ENCODE data around the gene LMO7.

The LMO7 gene

GRCh38 chr13:75636436-75637180 lies 478 bp downstream of the LMO7 start:
- Mint-ChIP-seq H3K9me3 (no peaks in the 10 kb centered on the region), H3K27ac (peak overlapping the region; percentile 47), H3K4me1 (peaks cover 2 to 12% of the 10 kb centered on the region in 2 donors), H3K36me3 (peaks cover 0 to 6% of the 10 kb centered on the region in 2 donors), H3K4me3 (peak overlapping the region; percentile 81 to 85), H3K27me3 (peaks cover 7 to 10% of the 10 kb centered on the region in 2 donors)
- peak; percentile 70 for ATAC-seq (replicated peaks)
- DNase-seq: peak; percentile 32

DNA sequence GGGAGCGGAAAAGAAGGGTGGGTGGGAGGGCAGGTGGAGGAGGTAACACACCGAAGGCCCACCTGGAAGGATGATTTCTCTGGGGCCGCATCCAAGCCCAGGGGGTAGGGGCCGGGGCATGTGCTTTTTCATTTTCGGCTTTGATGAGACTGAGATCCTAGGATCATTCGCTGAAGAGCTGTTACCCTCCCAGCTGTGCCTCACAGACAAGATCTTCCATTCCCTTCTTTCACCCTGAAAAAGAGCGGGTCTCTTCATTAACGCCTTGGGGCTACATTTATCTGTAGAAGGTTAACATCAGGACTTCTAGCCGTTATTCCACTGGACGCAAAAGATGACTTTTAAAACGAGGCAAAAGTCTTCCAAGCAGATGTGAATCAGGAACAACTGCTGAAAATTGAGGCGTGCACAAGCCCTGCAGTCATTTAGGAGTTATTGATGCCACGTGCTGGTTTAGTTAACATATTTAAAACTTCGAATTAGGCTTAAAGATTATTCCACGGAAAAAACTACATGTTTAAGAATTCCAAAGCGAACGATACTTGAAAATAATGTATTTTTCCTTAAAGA lies 1.1 kb downstream of the LMO7 start:
- Mint-ChIP-seq H3K36me3 (peaks cover 0 to 6% of the 10 kb centered on the region in 2 donors), H3K27ac (no peak overlapping the region), H3K4me1 (peaks cover 2 to 14% of the 10 kb centered on the region in 2 donors), H3K27me3 (peaks cover 7 to 10% of the 10 kb centered on the region in 2 donors), H3K9me3 (no peaks in the 10 kb centered on the region), H3K4me3 (peak overlapping the region; percentile 81 to 85)
- no peak for DNase-seq
- no peak for ATAC-seq (replicated peaks)

- peaks cover 0 to 3% of the 10 kb centered on the region in 2 donors for H3K36me3 Mint-ChIP-seq
- H3K27ac Mint-ChIP-seq: no peak overlapping the region
- no peak overlapping the region for H3K4me3 Mint-ChIP-seq
- ATAC-seq (replicated peaks) (no peak), DNase-seq (no peak)
- H3K27me3 Mint-ChIP-seq: peaks cover 7 to 10% of the 10 kb centered on the region in 2 donors
- H3K9me3 Mint-ChIP-seq: no peaks in the 10 kb centered on the region
- peaks cover 2 to 14% of the 10 kb centered on the region in 2 donors for H3K4me1 Mint-ChIP-seq
Measured at GRCh38 chr13:75639454-75639853, 3.3 kb downstream of the LMO7 start.

DNA sequence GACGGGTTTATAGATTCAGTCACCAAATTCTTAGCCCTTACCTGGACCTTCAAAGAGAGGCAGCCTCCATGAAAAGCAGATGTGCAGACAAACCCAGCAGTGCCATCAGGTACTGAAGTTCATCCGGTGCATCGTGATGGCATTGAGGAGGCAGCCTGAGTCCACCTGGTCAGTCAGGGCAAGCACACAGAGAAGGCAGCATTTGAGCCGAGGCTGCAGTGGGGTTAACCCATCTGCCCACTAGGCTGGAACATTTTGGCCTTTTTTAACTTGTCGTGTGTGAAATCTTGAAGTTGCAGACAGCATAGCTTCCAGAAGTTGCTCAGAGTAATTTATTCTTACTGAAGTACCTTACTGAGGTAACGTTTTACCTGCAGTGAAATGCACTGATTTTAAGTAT lies 4.9 kb downstream of the LMO7 start:
- no peak for DNase-seq
- Mint-ChIP-seq H3K36me3 (peaks cover 0 to 3% of the 10 kb centered on the region in 2 donors), H3K4me1 (peaks cover 6 to 18% of the 10 kb centered on the region in 2 donors), H3K4me3 (no peak overlapping the region), H3K27ac (no peak overlapping the region), H3K9me3 (no peaks in the 10 kb centered on the region), H3K27me3 (peaks cover 7 to 10% of the 10 kb centered on the region in 2 donors)
- no peak for ATAC-seq (replicated peaks)

DNA sequence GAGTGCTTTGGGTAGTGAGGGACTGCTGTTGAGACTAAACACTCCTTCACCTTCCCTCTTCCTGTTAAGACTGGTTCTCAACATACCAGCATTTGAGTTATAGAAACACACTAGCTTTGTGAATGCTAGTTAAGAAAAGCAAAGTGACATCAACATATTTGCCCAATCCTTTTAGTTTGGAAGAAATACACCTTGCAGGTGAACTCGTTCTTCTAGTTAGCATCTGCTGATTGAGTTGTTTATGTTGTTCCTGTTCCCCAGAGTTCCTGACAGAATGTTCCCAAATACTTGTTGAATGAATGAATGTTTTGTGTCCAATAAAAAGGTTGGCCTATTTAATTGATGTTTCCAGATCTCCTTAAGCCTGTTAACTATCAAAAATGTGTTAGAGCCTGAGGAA lies 7.1 kb downstream of the LMO7 start:
- Mint-ChIP-seq H3K27me3 (peaks cover 0 to under 1% of the 10 kb centered on the region in 2 donors), H3K27ac (no peak overlapping the region), H3K4me1 (peaks cover 15 to 30% of the 10 kb centered on the region in 2 donors), H3K9me3 (no peaks in the 10 kb centered on the region), H3K4me3 (no peak overlapping the region), H3K36me3 (peaks cover 0 to 3% of the 10 kb centered on the region in 2 donors)
- DNase-seq (no peak), ATAC-seq (replicated peaks) (no peak)

- no peak overlapping the region for H3K27ac Mint-ChIP-seq
- H3K4me3 Mint-ChIP-seq: no peak overlapping the region
- H3K9me3 Mint-ChIP-seq: no peaks in the 10 kb centered on the region
- H3K27me3 Mint-ChIP-seq: no peaks in the 10 kb centered on the region
- H3K36me3 Mint-ChIP-seq: peaks cover 0 to 3% of the 10 kb centered on the region in 2 donors
- H3K4me1 Mint-ChIP-seq: peaks cover 20 to 35% of the 10 kb centered on the region in 2 donors
- no peak for ATAC-seq (replicated peaks)
- no peak for DNase-seq
Measured at GRCh38 chr13:75643693-75644092, 7.6 kb downstream of the LMO7 start.

DNA sequence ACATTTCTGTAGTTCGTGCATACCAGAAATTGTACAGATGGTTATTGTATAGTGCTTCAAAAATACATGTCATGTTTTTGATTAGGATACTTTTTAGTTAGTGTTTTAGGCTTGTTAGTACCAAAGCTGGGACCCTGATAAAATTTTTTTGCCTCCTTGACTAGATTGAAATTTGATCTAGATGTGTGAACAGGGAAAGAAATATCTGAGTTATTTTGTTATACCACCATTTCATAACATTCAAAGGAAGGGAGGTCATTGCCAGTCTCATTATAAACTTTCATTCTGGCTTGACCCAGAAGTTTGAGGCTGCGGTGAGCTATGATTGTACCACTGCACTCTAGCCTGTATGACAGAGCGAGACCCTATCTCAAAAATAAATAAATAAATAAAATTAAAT lies 9.0 kb downstream of the LMO7 start:
- H3K4me1 Mint-ChIP-seq: peaks cover 27 to 42% of the 10 kb centered on the region in 2 donors
- no peak overlapping the region for H3K4me3 Mint-ChIP-seq
- ATAC-seq (replicated peaks) (no peak), DNase-seq (no peak)
- no peaks in the 10 kb centered on the region for H3K27me3 Mint-ChIP-seq
- peaks cover 0 to 8% of the 10 kb centered on the region in 2 donors for H3K36me3 Mint-ChIP-seq
- H3K9me3 Mint-ChIP-seq: no peaks in the 10 kb centered on the region
- no peak overlapping the region for H3K27ac Mint-ChIP-seq

GRCh38 chr13:75647126-75647784 lies 11.1 kb downstream of the LMO7 start:
- DNase-seq: no peak
- peak overlapping the region; percentile 44 to 61 for H3K4me3 Mint-ChIP-seq
- H3K27me3 Mint-ChIP-seq: no peaks in the 10 kb centered on the region
- peak overlapping the region; percentile 93 for H3K27ac Mint-ChIP-seq
- H3K4me1 Mint-ChIP-seq: peaks cover 29 to 36% of the 10 kb centered on the region in 2 donors
- no peaks in the 10 kb centered on the region for H3K9me3 Mint-ChIP-seq
- ATAC-seq (replicated peaks): peak; percentile 93 to 95
- peaks cover 1 to 9% of the 10 kb centered on the region in 2 donors for H3K36me3 Mint-ChIP-seq

- Mint-ChIP-seq H3K27ac (no peak overlapping the region), H3K4me3 (no peak overlapping the region), H3K36me3 (peaks cover 1 to 9% of the 10 kb centered on the region in 2 donors), H3K4me1 (peaks cover 30 to 36% of the 10 kb centered on the region in 2 donors), H3K27me3 (no peaks in the 10 kb centered on the region), H3K9me3 (no peaks in the 10 kb centered on the region)
- ATAC-seq (replicated peaks) (no peak), DNase-seq (no peak)
Measured at GRCh38 chr13:75648446-75648845, 12.3 kb downstream of the LMO7 start.

DNA sequence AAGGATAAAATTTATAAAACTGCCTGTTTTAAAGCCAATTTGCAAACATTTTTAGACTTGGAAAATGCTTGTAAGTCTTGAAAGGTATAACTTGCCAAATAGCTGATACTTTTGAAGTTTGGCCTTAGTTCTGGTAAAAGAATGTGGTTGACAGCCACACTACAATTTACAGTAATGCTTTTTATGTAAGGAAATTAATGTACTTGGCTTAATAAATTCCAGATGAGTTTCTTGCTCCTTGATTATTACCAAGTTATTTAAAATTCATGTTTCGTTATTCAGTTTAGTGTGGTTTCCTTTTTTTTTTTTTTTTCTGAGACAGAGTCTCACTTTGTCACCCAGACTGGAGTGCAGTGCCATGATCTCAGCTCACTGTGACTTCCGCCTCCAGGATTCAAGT lies 14.9 kb downstream of the LMO7 start:
- H3K4me3 Mint-ChIP-seq: no peak overlapping the region

DNA sequence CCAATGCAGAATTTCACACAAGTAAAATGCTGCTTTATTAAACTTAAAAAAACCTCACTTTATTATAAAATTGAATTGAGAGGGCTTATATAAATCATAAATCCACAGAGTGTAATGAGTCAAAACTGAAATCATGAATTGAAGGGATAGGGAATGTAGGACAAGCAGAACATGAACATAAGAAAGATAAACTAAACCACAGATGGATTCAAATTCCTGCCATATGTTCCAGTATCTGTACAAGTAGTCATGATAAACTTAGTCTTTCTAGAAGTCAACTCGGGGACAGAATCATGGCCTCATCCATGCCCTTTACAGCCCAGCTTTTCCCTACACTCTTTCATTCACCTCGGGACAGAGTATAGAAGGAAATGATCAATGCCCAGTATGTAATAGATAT lies 16.6 kb downstream of the LMO7 start:
- no peaks in the 10 kb centered on the region for H3K27me3 Mint-ChIP-seq
- DNase-seq (no peak), ATAC-seq (replicated peaks) (no peak)
- no peak overlapping the region for H3K4me3 Mint-ChIP-seq
- no peak overlapping the region for H3K27ac Mint-ChIP-seq
- H3K36me3 Mint-ChIP-seq: peaks cover 4 to 20% of the 10 kb centered on the region in 2 donors
- no peaks in the 10 kb centered on the region for H3K9me3 Mint-ChIP-seq
- peaks cover 15 to 17% of the 10 kb centered on the region in 2 donors for H3K4me1 Mint-ChIP-seq

More for the DNA sequence above, 14.9 kb downstream of the LMO7 start:
- Mint-ChIP-seq H3K4me1 (peaks cover 27 to 32% of the 10 kb centered on the region in 2 donors), H3K36me3 (peaks cover 3 to 20% of the 10 kb centered on the region in 2 donors), H3K9me3 (no peaks in the 10 kb centered on the region), H3K27me3 (no peaks in the 10 kb centered on the region), H3K27ac (no peak overlapping the region)
- DNase-seq (no peak), ATAC-seq (replicated peaks) (no peak)

GRCh38 chr13:75656425-75656989 lies 20.4 kb downstream of the LMO7 start:
- H3K27ac Mint-ChIP-seq: no peak overlapping the region
- H3K36me3 Mint-ChIP-seq: peaks cover 12 to 29% of the 10 kb centered on the region in 2 donors
- ATAC-seq (replicated peaks) (no peak), DNase-seq (no peak)
- no peaks in the 10 kb centered on the region for H3K27me3 Mint-ChIP-seq
- H3K4me3 Mint-ChIP-seq: no peak overlapping the region
- H3K9me3 Mint-ChIP-seq: peaks cover 3 to 6% of the 10 kb centered on the region in 2 donors
- peaks cover 0 to 10% of the 10 kb centered on the region in 2 donors for H3K4me1 Mint-ChIP-seq

GRCh38 chr13:75657111-75657510 lies 21.0 kb downstream of the LMO7 start:
- Mint-ChIP-seq H3K27ac (no peak overlapping the region), H3K9me3 (peaks cover 3 to 6% of the 10 kb centered on the region in 2 donors), H3K27me3 (no peaks in the 10 kb centered on the region), H3K4me3 (no peak overlapping the region), H3K36me3 (peaks cover 11 to 26% of the 10 kb centered on the region in 2 donors), H3K4me1 (peaks cover 0 to 10% of the 10 kb centered on the region in 2 donors)
- DNase-seq: no peak
- no peak for ATAC-seq (replicated peaks)

- peaks cover 0 to 7% of the 10 kb centered on the region in 2 donors for H3K4me1 Mint-ChIP-seq
- peaks cover 11 to 17% of the 10 kb centered on the region in 2 donors for H3K36me3 Mint-ChIP-seq
- no peak overlapping the region for H3K4me3 Mint-ChIP-seq
- ATAC-seq (replicated peaks) (peak in 1 of 2 donors; percentile 54), DNase-seq (no peak)
- peaks cover 5 to 6% of the 10 kb centered on the region in 2 donors for H3K9me3 Mint-ChIP-seq
- no peak overlapping the region for H3K27ac Mint-ChIP-seq
- H3K27me3 Mint-ChIP-seq: no peaks in the 10 kb centered on the region
Measured at GRCh38 chr13:75660694-75661093, 24.6 kb downstream of the LMO7 start.
